Activated CD8-positive, alpha-beta memory T cell treated with anti-CD3 and anti-CD28 coated beads for 4 hours (primary cell): ENCODE data around the gene CUEDC1.

Experiments
- DNase-seq, 2 donors: peaks; one replicate each; pipeline ENCODE4 v3.0.0-alpha.2; 2020; ENCODE audit warnings: low read depth in 2 of 2

The CUEDC1 gene

GRCh38 chr17:57874434-57875289, 80.5 kb downstream of the CUEDC1 start:
- no peak for DNase-seq

GRCh38 chr17:57874058-57874419, 81.2 kb downstream of the CUEDC1 start:
- no peak for DNase-seq

- DNase-seq = no peak
Measured at GRCh38 chr17:57873261-57874057, 81.8 kb downstream of the CUEDC1 start.

- DNase-seq = no peak
Measured at GRCh38 chr17:57872536-57872935, 82.7 kb downstream of the CUEDC1 start.

- DNase-seq = no peak
Measured at GRCh38 chr17:57871863-57872262, 83.3 kb downstream of the CUEDC1 start.

GRCh38 chr17:57871155-57871554, 84.1 kb downstream of the CUEDC1 start:
- no peak for DNase-seq

GRCh38 chr17:57870283-57870635, 85.0 kb downstream of the CUEDC1 start:
- DNase-seq = no peak

GRCh38 chr17:57869617-57870282, 85.5 kb downstream of the CUEDC1 start:
- no peak for DNase-seq

- DNase-seq = no peak
Measured at GRCh38 chr17:57868910-57869616, 86.1 kb downstream of the CUEDC1 start.

- DNase-seq = no peak
Measured at GRCh38 chr17:57868007-57868909, 87.0 kb downstream of the CUEDC1 start.

- DNase-seq = no peak
Measured at GRCh38 chr17:57867126-57867525, 88.1 kb downstream of the CUEDC1 start.

GRCh38 chr17:57866723-57867122, 88.5 kb downstream of the CUEDC1 start:
- no peak for DNase-seq

GRCh38 chr17:57866319-57866718, 88.9 kb downstream of the CUEDC1 start:
- no peak for DNase-seq

GRCh38 chr17:57864273-57864672, 90.9 kb downstream of the CUEDC1 start:
- no peak for DNase-seq

- no peak for DNase-seq
Measured at GRCh38 chr17:57862694-57863667, 92.2 kb downstream of the CUEDC1 start.

- DNase-seq = no peak
Measured at GRCh38 chr17:57861790-57862693, 93.2 kb downstream of the CUEDC1 start.

- no peak for DNase-seq
Measured at GRCh38 chr17:57861000-57861789, 94.0 kb downstream of the CUEDC1 start.
